WTC11 (cell line): Measurements from ENCODE around the gene ZSWIM6. TPM values are rescaled to one million over a fixed set of nuclear protein-coding genes. Genes with fewer than 3 reads are reported as not detected.
"Not testable (repeated sequence)": the region's sequence is repeated elsewhere in the genome, so short reads cannot be mapped to it uniquely, and the experiment has no call there.

Source experiments
- ATAC-seq: fragments of 200-7000 bp; cut with Tn5 transposase; 2 replicates; pipeline ENCODE4 v1.10.0; 2021; ENCODE audit warnings: mild to moderate bottlenecking, moderate library complexity
- CTCF ChIA-PET: fragments of 300-600 bp; sonication (Branson Sonifier 250); formaldehyde crosslinking; loops from one replicate; lab custom pipeline; 2021; ENCODE audit warnings: antibody characterized with exemption; lab: Charles Lee
- POLR2A ChIA-PET: fragments of 350-600 bp; sonication (Branson Sonifier 250); formaldehyde crosslinking; loops from one replicate; lab custom pipeline; 2021; ENCODE audit warnings: antibody characterized with exemption; lab: Charles Lee
- DNase-seq: peaks from one replicate; pipeline ENCODE4 v3.0.0; 2021; ENCODE audit warnings: low spot score
- H3K27ac Mint-ChIP-seq: 2 replicates; pipeline ENCODE4 v1.8.0; 2021; ENCODE audit warnings: mixed read lengths
- H3K27me3 Mint-ChIP-seq: 2 replicates; pipeline ENCODE4 v1.8.0; 2021; ENCODE audit warnings: low read depth, mild to moderate bottlenecking, moderate library complexity, mixed read lengths
- H3K36me3 Mint-ChIP-seq: 2 replicates; pipeline ENCODE4 v1.8.0; 2021; ENCODE audit warnings: mixed read lengths
- H3K4me1 Mint-ChIP-seq: 2 replicates; pipeline ENCODE4 v1.8.0; 2022; ENCODE audit warnings: mixed read lengths
- H3K4me3 Mint-ChIP-seq: 2 replicates; pipeline ENCODE4 v1.8.0; 2021; ENCODE audit warnings: mild to moderate bottlenecking, moderate library complexity, mixed read lengths
- H3K9me3 Mint-ChIP-seq: 2 replicates; pipeline ENCODE4 v1.8.0; 2021; ENCODE audit warnings: mixed read lengths
- ATF1 ChIP-seq: sonication (generic); formaldehyde crosslinking; IDR thresholded peaks from 2 replicates; pipeline ENCODE4 v1.8.1; 2023; ENCODE audit warnings: mild to moderate bottlenecking, moderate library complexity, missing genetic modification reagents
- GRHL2 ChIP-seq: fragments of 250-450 bp; sonication (Bioruptor Pico); IDR thresholded peaks from 2 replicates; pipeline ENCODE4 v1.8.0; 2022; ENCODE audit warnings: mild to moderate bottlenecking, moderate library complexity; ENCODE audit not compliant: insufficient replicate concordance, severe bottlenecking
- GTF2I ChIP-seq: fragments of 250-450 bp; sonication (Bioruptor Pico); conservative IDR thresholded peaks from 2 replicates; pipeline ENCODE4 v1.4.0; 2021; ENCODE audit warnings: mild to moderate bottlenecking
- HMGA2 ChIP-seq: fragments of 250-450 bp; sonication (Bioruptor Pico); IDR thresholded peaks from 2 replicates; pipeline ENCODE4 v1.4.0; 2021; ENCODE audit warnings: mild to moderate bottlenecking, moderate library complexity
- KAT7 ChIP-seq: sonication (generic); formaldehyde crosslinking; IDR thresholded peaks from 2 replicates; pipeline ENCODE4 v1.8.1; 2023; ENCODE audit warnings: missing genetic modification reagents, mild to moderate bottlenecking, borderline replicate concordance
- NR1H2 ChIP-seq: sonication (generic); formaldehyde crosslinking; IDR thresholded peaks from 2 replicates; pipeline ENCODE4 v1.9.0; 2021; ENCODE audit warnings: mild to moderate bottlenecking, moderate library complexity, missing genetic modification reagents
- NR2C2 ChIP-seq: sonication (generic); formaldehyde crosslinking; IDR thresholded peaks from 2 replicates; pipeline ENCODE4 v1.8.0; 2022; ENCODE audit warnings: mild to moderate bottlenecking, missing genetic modification reagents
- RORB ChIP-seq: fragments of 250-450 bp; sonication (Bioruptor Pico); IDR thresholded peaks from 2 replicates; pipeline ENCODE4 v1.9.0; 2021; ENCODE audit warnings: mild to moderate bottlenecking
- SP1 ChIP-seq: sonication (generic); formaldehyde crosslinking; conservative IDR thresholded peaks from 2 replicates; pipeline ENCODE4 v1.8.1; 2022; ENCODE audit warnings: missing genetic modification reagents
- TCF7 ChIP-seq: sonication (generic); formaldehyde crosslinking; IDR thresholded peaks from 2 replicates; pipeline ENCODE4 v1.8.0; 2022; ENCODE audit warnings: mild to moderate bottlenecking, low read depth, missing genetic modification reagents, moderate library complexity
- TEAD1 ChIP-seq: sonication (generic); formaldehyde crosslinking; IDR thresholded peaks from 2 replicates; pipeline ENCODE4 v1.8.0; 2022; ENCODE audit warnings: mild to moderate bottlenecking, missing genetic modification reagents
- ZBTB21 ChIP-seq: sonication (generic); formaldehyde crosslinking; IDR thresholded peaks from 2 replicates; pipeline ENCODE4 v1.8.1; 2023; ENCODE audit warnings: mild to moderate bottlenecking, missing genetic modification reagents, borderline replicate concordance
- total RNA-seq: library from RNA; stranded (reverse); gene quantifications from 3 replicates; pipeline ENCODE4 v1.2.3, GENCODE V29; 2021
- TF ChIP-seq, protein P1 (sequence below): sonication (generic); formaldehyde crosslinking; IDR thresholded peaks from 2 replicates; pipeline ENCODE4 v1.8.1; 2022; ENCODE audit warnings: low read depth, mild to moderate bottlenecking, moderate library complexity, missing genetic modification reagents, borderline replicate concordance
- TF ChIP-seq, protein P2 (sequence below): sonication (generic); formaldehyde crosslinking; conservative IDR thresholded peaks from 2 replicates; pipeline ENCODE4 v1.8.1; 2022; ENCODE audit warnings: mild to moderate bottlenecking, missing genetic modification reagents
- TF ChIP-seq, protein P3 (sequence below): sonication (generic); formaldehyde crosslinking; IDR thresholded peaks from 2 replicates; pipeline ENCODE4 v1.8.0; 2023; ENCODE audit warnings: mild to moderate bottlenecking, missing genetic modification reagents
- TF ChIP-seq, protein P4 (sequence below): fragments of 200-600 bp; IDR thresholded peaks from 2 replicates; pipeline ENCODE4 v1.8.0; 2022; ENCODE audit warnings: antibody characterized with exemption
- TF ChIP-seq, protein P5 (sequence below): fragments of 250-450 bp; sonication (Bioruptor Pico); IDR thresholded peaks from 2 replicates; pipeline ENCODE4 v1.9.0; 2021; ENCODE audit warnings: moderate library complexity, mild to moderate bottlenecking, inconsistent platforms, borderline replicate concordance
- TF ChIP-seq, protein P6 (sequence below): sonication (generic); formaldehyde crosslinking; IDR thresholded peaks from 2 replicates; pipeline ENCODE4 v1.8.0; 2022; ENCODE audit warnings: mild to moderate bottlenecking, missing genetic modification reagents

Gene ZSWIM6
- total RNA-seq, 1 experiment from 2014 or later, result 12.5 TPM

DNA sequence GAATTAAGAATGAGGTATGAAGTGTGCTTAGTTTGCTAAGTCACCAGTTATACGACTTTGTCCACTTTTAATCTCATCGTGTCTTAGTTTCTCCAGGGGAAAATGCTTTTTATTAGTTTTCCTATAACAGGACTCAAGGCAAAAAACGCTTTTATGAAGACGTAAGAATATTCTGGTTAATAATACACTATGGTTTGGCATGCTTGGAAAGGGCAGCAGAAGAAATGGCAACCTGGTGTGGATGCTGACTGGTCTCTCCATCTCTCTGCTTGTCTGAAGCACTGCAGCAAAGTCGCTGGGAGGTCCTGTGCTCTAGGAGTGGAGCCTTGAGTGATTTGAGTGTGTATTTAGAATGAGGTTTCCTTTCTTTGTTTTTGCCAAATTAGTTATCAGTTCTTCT, 78.8 kb downstream of the ZSWIM6 start:
- no peak overlapping the region for H3K4me3 Mint-ChIP-seq
- peaks cover 71% of the 10 kb centered on the region for H3K4me1 Mint-ChIP-seq
- no peaks in the 10 kb centered on the region for H3K36me3 Mint-ChIP-seq
- H3K27ac Mint-ChIP-seq, result no peak overlapping the region
- no peak for DNase-seq
- POLR2A ChIA-PET, result no interaction called here
- no peak for ATAC-seq
- H3K9me3 Mint-ChIP-seq, result no peaks in the 10 kb centered on the region
- H3K27me3 Mint-ChIP-seq, result no peaks in the 10 kb centered on the region
- no peak for TF ChIP-seq TEAD1 (CRISPR knock-in tag)
- no peak for TF ChIP-seq SP1 (CRISPR knock-in tag)
- CTCF ChIA-PET, result no interaction called here

DNA sequence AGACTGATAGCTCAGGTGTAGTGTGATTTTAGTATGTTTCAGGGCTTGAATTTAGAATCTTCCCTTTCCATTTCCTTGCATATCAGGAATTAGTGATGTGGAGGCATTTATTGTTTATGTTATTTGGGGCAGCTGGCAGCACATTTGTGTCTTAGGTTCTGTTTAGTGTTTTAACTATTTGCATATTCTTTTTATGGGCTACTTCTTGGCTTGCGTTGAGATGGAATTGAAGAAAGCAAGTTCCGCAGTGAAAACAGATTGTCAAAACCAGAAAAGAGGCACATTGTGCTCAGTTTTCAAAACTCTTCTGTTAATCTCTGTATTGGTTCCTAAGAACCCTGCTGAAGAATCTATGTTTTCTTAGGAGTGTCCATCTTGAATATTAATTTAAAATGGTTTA, 80.3 kb downstream of the ZSWIM6 start:
- CTCF ChIA-PET, result no interaction called here
- Mint-ChIP-seq H3K4me1 (peaks cover 86% of the 10 kb centered on the region), H3K4me3 (no peak overlapping the region), H3K27me3 (no peaks in the 10 kb centered on the region), H3K36me3 (no peaks in the 10 kb centered on the region), H3K27ac (no peak overlapping the region), H3K9me3 (no peaks in the 10 kb centered on the region)
- ATAC-seq (no peak), DNase-seq (no peak)
- POLR2A ChIA-PET, result no interaction called here
- TF ChIP-seq ZBTB21 (CRISPR knock-in tag) (no peak), TEAD1 (CRISPR knock-in tag) (no peak), RORB (CRISPR knock-in tag) (no peak), NR1H2 (CRISPR knock-in tag) (no peak), ATF1 (CRISPR knock-in tag) (no peak), GTF2I (CRISPR knock-in tag) (no peak), NR2C2 (no peak), KAT7 (CRISPR knock-in tag) (no peak)
- TF ChIP-seq, protein P1, sequence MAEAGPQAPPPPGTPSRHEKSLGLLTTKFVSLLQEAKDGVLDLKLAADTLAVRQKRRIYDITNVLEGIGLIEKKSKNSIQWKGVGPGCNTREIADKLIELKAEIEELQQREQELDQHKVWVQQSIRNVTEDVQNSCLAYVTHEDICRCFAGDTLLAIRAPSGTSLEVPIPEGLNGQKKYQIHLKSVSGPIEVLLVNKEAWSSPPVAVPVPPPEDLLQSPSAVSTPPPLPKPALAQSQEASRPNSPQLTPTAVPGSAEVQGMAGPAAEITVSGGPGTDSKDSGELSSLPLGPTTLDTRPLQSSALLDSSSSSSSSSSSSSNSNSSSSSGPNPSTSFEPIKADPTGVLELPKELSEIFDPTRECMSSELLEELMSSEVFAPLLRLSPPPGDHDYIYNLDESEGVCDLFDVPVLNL (CRISPR knock-in tag), result no peak
- TF ChIP-seq, protein P2, sequence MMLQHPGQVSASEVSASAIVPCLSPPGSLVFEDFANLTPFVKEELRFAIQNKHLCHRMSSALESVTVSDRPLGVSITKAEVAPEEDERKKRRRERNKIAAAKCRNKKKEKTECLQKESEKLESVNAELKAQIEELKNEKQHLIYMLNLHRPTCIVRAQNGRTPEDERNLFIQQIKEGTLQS (CRISPR knock-in tag), result no peak
- TF ChIP-seq, protein P3, sequence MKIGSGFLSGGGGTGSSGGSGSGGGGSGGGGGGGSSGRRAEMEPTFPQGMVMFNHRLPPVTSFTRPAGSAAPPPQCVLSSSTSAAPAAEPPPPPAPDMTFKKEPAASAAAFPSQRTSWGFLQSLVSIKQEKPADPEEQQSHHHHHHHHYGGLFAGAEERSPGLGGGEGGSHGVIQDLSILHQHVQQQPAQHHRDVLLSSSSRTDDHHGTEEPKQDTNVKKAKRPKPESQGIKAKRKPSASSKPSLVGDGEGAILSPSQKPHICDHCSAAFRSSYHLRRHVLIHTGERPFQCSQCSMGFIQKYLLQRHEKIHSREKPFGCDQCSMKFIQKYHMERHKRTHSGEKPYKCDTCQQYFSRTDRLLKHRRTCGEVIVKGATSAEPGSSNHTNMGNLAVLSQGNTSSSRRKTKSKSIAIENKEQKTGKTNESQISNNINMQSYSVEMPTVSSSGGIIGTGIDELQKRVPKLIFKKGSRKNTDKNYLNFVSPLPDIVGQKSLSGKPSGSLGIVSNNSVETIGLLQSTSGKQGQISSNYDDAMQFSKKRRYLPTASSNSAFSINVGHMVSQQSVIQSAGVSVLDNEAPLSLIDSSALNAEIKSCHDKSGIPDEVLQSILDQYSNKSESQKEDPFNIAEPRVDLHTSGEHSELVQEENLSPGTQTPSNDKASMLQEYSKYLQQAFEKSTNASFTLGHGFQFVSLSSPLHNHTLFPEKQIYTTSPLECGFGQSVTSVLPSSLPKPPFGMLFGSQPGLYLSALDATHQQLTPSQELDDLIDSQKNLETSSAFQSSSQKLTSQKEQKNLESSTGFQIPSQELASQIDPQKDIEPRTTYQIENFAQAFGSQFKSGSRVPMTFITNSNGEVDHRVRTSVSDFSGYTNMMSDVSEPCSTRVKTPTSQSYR (CRISPR knock-in tag), result no peak
- TF ChIP-seq, protein P4, sequence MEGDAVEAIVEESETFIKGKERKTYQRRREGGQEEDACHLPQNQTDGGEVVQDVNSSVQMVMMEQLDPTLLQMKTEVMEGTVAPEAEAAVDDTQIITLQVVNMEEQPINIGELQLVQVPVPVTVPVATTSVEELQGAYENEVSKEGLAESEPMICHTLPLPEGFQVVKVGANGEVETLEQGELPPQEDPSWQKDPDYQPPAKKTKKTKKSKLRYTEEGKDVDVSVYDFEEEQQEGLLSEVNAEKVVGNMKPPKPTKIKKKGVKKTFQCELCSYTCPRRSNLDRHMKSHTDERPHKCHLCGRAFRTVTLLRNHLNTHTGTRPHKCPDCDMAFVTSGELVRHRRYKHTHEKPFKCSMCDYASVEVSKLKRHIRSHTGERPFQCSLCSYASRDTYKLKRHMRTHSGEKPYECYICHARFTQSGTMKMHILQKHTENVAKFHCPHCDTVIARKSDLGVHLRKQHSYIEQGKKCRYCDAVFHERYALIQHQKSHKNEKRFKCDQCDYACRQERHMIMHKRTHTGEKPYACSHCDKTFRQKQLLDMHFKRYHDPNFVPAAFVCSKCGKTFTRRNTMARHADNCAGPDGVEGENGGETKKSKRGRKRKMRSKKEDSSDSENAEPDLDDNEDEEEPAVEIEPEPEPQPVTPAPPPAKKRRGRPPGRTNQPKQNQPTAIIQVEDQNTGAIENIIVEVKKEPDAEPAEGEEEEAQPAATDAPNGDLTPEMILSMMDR, result no peak

DNA sequence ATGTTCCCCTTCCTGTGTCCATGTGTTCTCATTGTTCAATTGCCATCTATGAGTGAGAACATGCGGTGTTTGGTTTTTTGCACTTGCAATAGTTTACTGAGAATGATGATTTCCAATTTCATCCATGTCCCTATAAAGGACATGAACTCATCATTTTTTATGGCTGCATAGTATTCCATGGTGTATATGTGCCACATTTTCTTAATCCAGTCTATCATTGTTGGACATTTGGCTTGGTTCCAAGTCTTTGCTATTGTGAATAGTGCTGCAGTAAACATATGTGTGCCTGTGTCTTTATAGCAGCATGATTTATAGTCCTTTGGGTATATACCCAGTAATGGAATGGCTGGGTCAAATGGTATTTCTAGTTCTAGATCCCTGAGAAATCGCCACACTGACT, 81.1 kb downstream of the ZSWIM6 start:
- CTCF ChIA-PET, result interaction anchor here (0.6 to 1.7 kb wide), 2 partner anchors 50 to 246 kb away, joined by 3 to 6 read pairs; no protein-coding TSS in a partner anchor
- H3K27me3 Mint-ChIP-seq, DNase-seq, H3K27ac Mint-ChIP-seq, H3K36me3 Mint-ChIP-seq, H3K9me3 Mint-ChIP-seq, ATAC-seq, H3K4me3 Mint-ChIP-seq: not testable (repeated sequence)
- POLR2A ChIA-PET, result interaction anchor here (0.6 kb wide), 1 partner anchor 248 kb away, joined by 3 read pairs; no protein-coding TSS in a partner anchor
- H3K4me1 Mint-ChIP-seq, result peaks cover 86% of the 10 kb centered on the region

DNA sequence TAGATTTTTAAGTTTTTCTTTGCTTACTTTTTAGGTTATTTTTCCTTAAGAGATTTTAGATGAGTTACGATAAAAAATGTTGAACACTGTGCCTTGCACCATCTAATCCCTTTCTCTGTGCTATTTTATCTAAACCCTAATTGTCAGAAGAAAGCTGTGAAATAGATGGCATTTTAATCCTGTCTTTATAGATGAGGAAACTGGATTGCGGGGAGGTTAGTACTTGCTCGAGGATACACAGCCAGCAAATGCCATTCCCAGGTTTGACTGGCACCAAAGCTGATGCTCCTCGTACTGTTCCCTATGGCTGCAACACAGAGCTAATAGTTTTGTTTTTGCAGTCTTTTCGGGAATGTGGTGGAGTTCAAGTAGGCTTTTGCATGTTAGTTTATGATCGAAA, 82.7 kb downstream of the ZSWIM6 start:
- no peak overlapping the region for H3K4me3 Mint-ChIP-seq
- no peaks in the 10 kb centered on the region for H3K9me3 Mint-ChIP-seq
- H3K4me1 Mint-ChIP-seq, result peaks cover 72% of the 10 kb centered on the region
- no peak for DNase-seq
- H3K36me3 Mint-ChIP-seq, result no peaks in the 10 kb centered on the region
- CTCF ChIA-PET, result interaction anchor here (1.7 kb wide), 1 partner anchor 244 kb away, joined by 6 read pairs; no protein-coding TSS in a partner anchor
- no peak overlapping the region for H3K27ac Mint-ChIP-seq
- POLR2A ChIA-PET, result no interaction called here
- no peak for ATAC-seq
- H3K27me3 Mint-ChIP-seq, result no peaks in the 10 kb centered on the region
- TF ChIP-seq HMGA2 (CRISPR knock-in tag) (no peak), NR1H2 (CRISPR knock-in tag) (no peak), TCF7 (no peak), GRHL2 (CRISPR knock-in tag) (no peak)
- TF ChIP-seq, protein P5, sequence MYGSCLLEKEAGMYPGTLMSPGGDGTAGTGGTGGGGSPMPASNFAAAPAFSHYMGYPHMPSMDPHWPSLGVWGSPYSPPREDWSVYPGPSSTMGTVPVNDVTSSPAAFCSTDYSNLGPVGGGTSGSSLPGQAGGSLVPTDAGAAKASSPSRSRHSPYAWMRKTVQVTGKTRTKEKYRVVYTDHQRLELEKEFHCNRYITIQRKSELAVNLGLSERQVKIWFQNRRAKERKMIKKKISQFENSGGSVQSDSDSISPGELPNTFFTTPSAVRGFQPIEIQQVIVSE (CRISPR knock-in tag), result no peak
- TF ChIP-seq, protein P6, sequence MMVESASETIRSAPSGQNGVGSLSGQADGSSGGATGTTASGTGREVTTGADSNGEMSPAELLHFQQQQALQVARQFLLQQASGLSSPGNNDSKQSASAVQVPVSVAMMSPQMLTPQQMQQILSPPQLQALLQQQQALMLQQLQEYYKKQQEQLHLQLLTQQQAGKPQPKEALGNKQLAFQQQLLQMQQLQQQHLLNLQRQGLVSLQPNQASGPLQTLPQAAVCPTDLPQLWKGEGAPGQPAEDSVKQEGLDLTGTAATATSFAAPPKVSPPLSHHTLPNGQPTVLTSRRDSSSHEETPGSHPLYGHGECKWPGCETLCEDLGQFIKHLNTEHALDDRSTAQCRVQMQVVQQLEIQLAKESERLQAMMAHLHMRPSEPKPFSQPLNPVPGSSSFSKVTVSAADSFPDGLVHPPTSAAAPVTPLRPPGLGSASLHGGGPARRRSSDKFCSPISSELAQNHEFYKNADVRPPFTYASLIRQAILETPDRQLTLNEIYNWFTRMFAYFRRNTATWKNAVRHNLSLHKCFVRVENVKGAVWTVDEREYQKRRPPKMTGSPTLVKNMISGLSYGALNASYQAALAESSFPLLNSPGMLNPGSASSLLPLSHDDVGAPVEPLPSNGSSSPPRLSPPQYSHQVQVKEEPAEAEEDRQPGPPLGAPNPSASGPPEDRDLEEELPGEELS (CRISPR knock-in tag), result no peak
- TF ChIP-seq, protein P1 (CRISPR knock-in tag), result no peak
